VCaP (cell line): ENCODE measurements around the gene PCDHB10.
"Not testable (repeated sequence)": the region's sequence is repeated elsewhere in the genome, so short reads cannot be mapped to it uniquely, and the experiment has no call there.

Source experiments
- H3K27ac ChIP-seq: fragments of 450-650 bp; 2 replicates; pipeline ENCODE4 v1.5.1; 2017
- CTCF ChIP-seq: fragments of 450-650 bp; conservative IDR thresholded peaks from 2 replicates; pipeline ENCODE4 v1.5.1; 2017; ENCODE audit warnings: mild to moderate bottlenecking, moderate library complexity

Gene PCDHB10

GRCh38 chr5:141213656-141214339 is 21.6 kb downstream of the PCDHB10 start, which contains the start of gene PCDHB13:
TSS of gene PCDHB13 (plus strand) at chr5:141213919. CDS start at chr5:141214124, 205 bp downstream.
- H3K27ac ChIP-seq, result not testable (repeated sequence)
- TF ChIP-seq CTCF, result peak; percentile 47

- not testable (repeated sequence) for H3K27ac ChIP-seq
Measured at GRCh38 chr5:141214583-141214982, 22.4 kb downstream of the PCDHB10 start.

GRCh38 chr5:141215504-141215903 is 23.4 kb downstream of the PCDHB10 start:
- not testable (repeated sequence) for H3K27ac ChIP-seq

GRCh38 chr5:141216035-141216434 is 23.9 kb downstream of the PCDHB10 start:
- not testable (repeated sequence) for H3K27ac ChIP-seq

- H3K27ac ChIP-seq, result peak within 1 kb of the TSS; percentile 40; the same call in 1 of the 2 replicates
- peak; percentile 76 for TF ChIP-seq CTCF
Measured at GRCh38 chr5:141223112-141223783, 31.1 kb downstream of the PCDHB10 start, which contains the start of gene PCDHB14. TSS of gene PCDHB14 (plus strand) at chr5:141223343. CDS start at chr5:141223506, 163 bp downstream.

GRCh38 chr5:141224844-141225243 is 32.7 kb downstream of the PCDHB10 start:
- not testable (repeated sequence) for H3K27ac ChIP-seq

- H3K27ac ChIP-seq, result not testable (repeated sequence)
Measured at GRCh38 chr5:141225421-141225820, 33.3 kb downstream of the PCDHB10 start.

- H3K27ac ChIP-seq, result no peak overlapping the region
- TF ChIP-seq CTCF, result peak; percentile 77
Measured at GRCh38 chr5:141234109-141234667, 42.0 kb downstream of the PCDHB10 start.

- not testable (repeated sequence) for H3K27ac ChIP-seq
Measured at GRCh38 chr5:141235922-141236321, 43.8 kb downstream of the PCDHB10 start.

GRCh38 chr5:141236516-141237313 is 44.6 kb downstream of the PCDHB10 start:
- no peak overlapping the region for H3K27ac ChIP-seq
- no peak for TF ChIP-seq CTCF
